Measurements from ENCODE around the gene TESK2. TPM values are rescaled to one million over a fixed set of nuclear protein-coding genes. Genes with fewer than 3 reads are reported as not detected.

Gene TESK2
- total and polyA plus RNA-seq, 2 of the 13 experiments (the other 11 are each of a cell fraction or from before 2014, with no cell fraction given), result 5.5 to 9.6 TPM

GRCh38 chr1:45303520-45304310, 187.2 kb downstream of the TESK2 start (continued):
- TF ChIP-seq ZNF704 (CRISPR knock-in tag; IDR thresholded peaks at IDR 0.05; ENCODE audit: borderline replicate concordance), result no peak
- no peak for TF ChIP-seq ZNF253 (CRISPR knock-in tag; IDR thresholded peaks at IDR 0.05; ENCODE audit: borderline replicate concordance)
- TF ChIP-seq ZNF629 (CRISPR knock-in tag; conservative IDR thresholded peaks at IDR 0.05), result no peak
- no peak for TF ChIP-seq NFIC (IDR thresholded peaks at IDR 0.05; ENCODE audit: low read length)
- TF ChIP-seq MAF1 (CRISPR knock-in tag; IDR thresholded peaks at IDR 0.05; ENCODE audit: borderline replicate concordance), result peak; percentile 66; the same call in 1 of the 2 replicates
- no peak for TF ChIP-seq AKAP8 (CRISPR knock-in tag; IDR thresholded peaks at IDR 0.05)
- TF ChIP-seq ZBTB37 (CRISPR knock-in tag; IDR thresholded peaks at IDR 0.05), result no peak
- TF ChIP-seq ZNF597 (CRISPR knock-in tag; IDR thresholded peaks at IDR 0.05), result no peak
- no peak for TF ChIP-seq PRDM15 (CRISPR knock-in tag; IDR thresholded peaks at IDR 0.05)
- TF ChIP-seq IKZF1 (IDR thresholded peaks at IDR 0.05), result no peak
- peak; percentile 52; the same call in 1 of the 2 replicates for TF ChIP-seq ZNF547 (CRISPR knock-in tag; IDR thresholded peaks at IDR 0.05)
- no peak for TF ChIP-seq MLXIP (CRISPR knock-in tag; IDR thresholded peaks at IDR 0.05; ENCODE audit: borderline replicate concordance)
- TF ChIP-seq U2AF1 (optimal IDR thresholded peaks at IDR 0.05; ENCODE audit: low read depth, low read length), result no peak
- TF ChIP-seq RCOR2 (CRISPR knock-in tag; IDR thresholded peaks at IDR 0.05), result no peak
- TF ChIP-seq TBX3 (IDR thresholded peaks at IDR 0.05; ENCODE audit: borderline replicate concordance), result no peak
- TF ChIP-seq PBX3 (CRISPR knock-in tag; IDR thresholded peaks at IDR 0.05; ENCODE audit: borderline replicate concordance), result no peak
- TF ChIP-seq ZNF780A (CRISPR knock-in tag; IDR thresholded peaks at IDR 0.05), result no peak
